GM21786 (cell line): ENCODE measurements around the gene ATXN1.

Experiments
- ATAC-seq: cut with Tn5 transposase; IDR thresholded peaks from one replicate; pipeline ENCODE4 v1.9.1; 2021; ENCODE audit not compliant: unreplicated experiment

Gene ATXN1

DNA sequence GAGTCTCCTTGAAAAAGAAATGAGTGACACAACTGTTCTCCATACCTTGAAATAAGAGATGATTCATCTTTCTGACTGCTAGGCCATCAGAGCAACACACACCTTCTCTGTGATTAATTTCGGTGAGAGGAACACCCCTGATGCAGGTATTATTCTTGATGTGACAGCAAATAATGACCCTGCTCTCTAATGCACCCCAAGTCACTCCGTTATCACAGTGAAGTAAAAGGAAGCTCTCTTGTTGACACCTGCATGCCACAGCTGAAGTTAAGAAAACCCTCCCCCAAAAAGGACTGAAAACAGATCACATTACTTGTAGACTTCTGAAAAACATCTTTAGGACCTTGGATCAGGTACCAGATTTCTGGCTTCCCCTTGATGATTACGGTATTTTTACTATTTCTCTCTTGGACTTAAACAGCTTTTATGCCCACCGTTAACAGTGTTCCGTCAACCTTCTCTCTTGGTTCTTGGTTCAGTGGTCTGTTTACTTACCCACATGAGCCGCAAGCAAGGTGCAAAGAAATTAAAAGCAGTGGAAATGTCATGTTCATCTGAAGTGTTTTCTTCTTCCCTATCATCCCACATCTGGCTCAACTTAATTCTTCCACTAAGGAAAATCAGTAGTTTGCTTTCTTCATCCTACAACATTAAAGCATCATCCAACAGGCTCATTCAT lies 273.1 kb downstream of the ATXN1 start:
- no peak for ATAC-seq

DNA sequence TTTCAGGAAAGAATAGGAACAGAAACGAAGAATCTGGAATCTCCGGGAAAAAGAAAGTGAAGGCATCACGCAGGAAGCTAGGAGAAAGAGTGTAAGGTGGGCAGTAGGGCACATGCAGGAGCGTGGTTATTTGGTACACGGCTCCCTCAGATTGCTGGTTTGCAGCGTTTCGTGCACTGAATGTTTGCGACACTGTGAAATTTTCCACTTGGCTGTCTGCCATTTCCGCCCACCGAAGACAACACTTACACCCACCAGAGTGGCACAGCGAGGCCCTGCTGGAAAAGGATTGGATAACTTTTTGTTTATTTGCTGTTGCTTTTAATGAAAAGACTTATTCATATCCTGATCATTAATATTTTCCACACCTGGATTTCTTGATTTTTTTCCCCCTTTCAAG lies 274.6 kb downstream of the ATXN1 start:
- no peak for ATAC-seq

DNA sequence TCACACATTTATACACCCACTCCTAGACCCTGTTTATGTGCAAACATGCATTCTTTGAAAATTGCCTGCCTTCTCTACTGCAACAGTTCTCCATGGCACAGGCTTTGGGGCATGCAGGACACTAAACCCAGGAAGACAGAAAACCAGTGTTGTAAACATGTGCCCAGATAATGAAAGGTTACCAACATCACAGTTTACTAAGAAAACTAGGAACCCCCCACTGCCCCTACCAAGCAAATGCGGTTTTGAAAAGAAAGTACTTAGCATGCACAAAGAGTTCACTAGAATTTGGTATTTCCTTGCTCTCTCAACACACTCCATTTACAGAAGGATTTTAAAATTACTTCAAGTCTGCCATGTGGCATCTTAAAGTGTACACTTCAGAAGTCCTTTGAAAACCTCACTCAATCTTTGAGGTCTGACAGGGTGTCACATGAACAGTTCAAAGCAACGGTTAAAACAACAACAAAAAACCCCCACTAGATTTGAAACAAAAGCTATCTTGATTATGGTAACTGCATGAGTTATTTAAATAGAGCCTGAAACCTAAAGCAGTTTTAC lies 277.9 kb downstream of the ATXN1 start:
- ATAC-seq = no peak

DNA sequence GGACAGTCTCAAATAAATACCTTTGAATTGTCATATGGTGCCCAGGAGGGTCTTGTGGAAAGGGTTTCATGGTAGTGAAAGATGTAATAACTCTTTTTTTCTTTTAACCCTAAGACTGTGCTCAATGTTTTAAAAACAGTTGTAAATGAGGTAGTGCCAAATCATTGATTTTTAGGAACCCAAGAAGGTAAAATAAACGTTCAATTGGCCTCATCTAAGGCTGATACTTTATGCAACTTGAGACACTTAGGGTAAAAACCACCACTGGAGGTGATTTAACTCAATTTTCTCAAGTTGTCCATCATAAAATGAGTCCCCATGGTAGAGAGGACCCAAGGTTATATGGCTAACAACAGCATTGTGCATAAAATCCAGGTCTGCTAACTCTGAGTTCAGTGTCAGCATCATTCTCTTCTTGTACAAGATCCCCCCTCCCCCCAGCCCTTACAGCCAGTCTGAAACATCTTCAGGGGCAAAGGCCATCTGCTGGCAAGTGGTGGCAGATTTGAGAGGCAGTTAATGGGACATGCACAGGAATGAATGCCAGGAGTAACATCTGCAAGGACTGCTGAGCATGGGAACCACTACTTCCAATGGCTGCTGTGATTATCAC lies 278.5 kb downstream of the ATXN1 start:
- no peak for ATAC-seq

DNA sequence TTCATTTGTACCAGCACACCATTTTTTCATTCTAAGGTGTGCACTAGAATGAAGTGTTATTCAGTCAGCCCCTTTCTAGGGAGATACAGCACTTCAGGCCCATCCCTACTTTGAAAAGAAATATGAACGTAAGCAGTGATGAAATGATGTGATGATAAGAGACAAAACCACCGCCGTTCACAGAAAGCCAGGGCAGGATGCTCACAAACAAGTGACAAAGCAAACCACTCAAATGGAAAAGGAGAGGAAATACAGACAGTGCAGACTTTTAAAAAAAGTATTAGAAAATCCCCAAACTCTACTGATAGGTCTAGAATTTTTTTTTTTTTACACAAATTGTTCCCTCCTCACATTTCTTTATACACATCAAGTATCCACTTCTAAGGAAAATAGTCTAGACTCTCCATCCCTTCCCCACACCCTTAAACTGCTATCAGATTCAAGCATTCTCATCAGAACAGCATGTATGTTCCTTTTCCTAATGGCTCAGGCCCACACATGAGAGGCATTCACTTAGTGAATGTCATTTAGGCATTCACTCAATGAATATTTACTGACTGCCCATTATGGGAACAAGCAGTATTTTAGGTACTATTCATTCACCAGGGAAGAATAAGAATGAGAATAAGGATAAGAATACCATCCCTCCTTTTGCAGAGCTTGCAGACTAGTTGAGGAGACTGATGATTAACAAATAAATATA lies 279.4 kb downstream of the ATXN1 start:
- ATAC-seq = no peak

DNA sequence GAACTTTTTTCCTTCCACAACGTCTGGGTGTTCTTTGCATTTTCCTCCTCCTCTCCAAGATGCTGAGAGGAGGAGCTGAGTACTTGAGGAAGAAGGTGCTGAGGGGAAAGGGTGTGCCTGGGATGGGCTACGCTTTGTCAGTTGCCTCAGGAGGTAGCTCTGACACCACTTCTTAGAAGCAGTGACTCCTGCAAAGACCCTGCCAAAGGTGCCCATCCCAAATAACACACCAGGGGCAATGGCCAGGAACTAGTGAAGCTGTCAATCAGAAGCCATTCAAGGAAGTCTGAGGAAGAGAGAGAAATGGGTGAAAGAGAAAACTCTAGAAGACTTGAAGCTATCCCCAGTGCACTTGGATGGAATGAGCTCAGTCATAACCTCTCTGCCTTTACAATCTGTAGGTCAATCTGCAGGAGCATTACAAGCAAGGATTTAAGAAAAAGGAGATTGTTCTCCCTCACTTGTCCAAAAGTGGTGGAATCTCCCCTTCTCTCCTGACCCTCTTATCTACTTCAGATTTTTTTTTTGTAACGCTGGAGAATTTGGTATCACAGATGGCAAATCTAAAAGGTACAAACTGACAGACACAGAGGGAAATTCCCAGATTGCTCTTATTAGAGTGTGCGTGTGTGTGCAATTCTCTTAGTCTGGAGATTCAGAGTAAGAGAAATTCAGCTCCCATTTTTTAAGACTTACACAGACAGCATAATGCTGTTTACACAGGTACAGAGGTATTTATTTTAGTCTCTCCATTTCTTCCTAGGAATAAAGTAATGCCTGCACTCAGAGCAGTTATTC lies 280.3 kb downstream of the ATXN1 start:
- no peak for ATAC-seq

DNA sequence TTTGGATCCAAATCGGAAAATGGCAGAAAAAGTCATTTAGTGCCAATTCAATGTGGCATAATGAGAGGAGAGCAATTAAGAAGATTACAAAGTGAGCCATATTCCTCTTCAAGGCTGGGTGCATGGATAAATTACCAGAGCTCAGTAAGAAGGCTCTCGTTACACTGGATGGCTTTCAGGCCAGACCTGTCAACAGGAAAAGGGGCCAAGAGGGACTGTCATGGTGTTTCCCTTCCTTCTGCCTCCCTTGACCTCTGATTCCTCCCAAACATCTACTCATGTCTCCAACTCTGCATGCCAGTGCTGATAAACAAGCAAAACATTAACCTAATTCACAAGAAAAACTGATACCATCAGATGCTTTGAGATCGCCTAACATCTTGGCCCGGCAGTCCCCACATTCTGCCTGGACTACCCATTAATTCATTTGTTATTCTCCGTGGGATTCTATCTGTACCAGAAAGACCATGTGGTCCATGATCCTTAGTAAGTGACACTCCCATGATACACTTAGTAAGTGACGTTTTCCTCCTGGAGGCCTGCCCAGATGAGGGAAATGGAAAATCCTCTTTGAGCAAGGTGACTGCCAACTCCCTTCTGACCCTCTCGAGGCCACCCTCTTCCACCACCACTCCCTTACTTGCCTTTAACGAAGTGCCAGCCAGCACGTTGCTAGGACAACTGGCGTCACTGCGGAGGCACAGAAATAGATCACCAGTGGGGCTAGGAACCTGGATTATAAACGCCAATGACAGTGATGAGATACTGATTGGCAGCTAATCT lies 283.7 kb downstream of the ATXN1 start:
- ATAC-seq = no peak

DNA sequence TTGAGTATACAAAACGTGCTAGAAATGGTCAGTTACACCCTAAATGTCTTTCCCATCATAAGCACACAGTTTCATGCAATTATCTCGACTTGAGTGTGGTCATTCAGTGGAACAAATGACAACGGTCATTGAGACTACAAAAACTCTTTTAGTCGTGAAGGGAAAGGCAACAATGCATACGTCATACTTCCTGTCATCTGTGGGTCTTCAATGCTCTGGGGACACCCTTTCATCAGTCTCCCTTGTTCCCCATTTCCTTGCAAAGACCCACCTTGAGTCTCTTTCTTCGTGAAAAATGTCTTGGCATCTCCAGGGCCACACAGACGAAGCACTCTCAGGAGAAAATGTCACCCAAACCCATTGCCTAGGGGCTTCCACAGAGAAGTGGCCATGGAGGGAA lies 284.4 kb downstream of the ATXN1 start:
- no peak for ATAC-seq

DNA sequence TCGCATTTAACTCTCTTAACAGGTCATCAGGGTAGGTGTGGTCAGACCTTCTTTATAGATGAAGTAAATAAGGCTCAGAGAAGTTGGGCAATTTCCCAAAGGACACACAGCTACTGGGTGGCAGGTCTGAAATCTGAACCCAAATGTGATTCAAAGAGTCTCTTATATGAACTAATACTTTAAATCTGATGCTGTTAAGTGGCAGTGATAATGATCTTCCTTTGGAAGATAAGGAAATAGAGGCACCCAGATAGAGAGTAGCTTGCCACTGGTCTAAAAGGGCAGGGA lies 285.8 kb downstream of the ATXN1 start:
- no peak for ATAC-seq

DNA sequence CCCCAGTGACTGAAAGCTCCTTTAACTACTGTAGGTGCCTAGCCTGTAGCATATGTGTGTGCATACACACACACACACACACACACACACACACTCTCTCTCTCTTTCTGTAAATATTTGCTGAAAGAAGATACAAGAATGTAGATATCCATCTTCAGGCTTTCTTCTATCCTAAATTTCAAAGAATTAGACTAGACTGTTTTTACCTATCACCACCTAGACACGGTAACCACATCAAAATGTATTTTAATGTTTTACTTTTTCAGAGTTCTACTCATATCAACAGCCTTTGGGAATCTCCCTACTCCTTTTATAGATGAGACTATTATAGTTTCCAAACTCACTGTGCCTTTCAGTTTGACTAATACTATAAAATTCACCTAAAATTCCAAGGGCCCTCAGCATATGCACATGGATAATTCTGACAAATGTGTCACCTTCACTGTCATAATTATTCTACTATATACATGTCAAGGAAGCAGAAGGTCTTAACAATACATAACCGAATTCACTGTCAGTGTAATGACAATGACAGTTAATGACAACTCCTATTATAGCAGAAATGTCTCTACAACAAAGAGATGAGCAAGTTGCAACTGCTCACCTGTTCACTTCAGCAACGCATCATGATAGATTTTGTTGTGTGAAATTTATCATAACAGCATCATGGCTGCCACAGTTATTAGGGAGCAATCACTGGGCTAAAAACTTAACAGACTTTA lies 286.3 kb downstream of the ATXN1 start:
- no peak for ATAC-seq

DNA sequence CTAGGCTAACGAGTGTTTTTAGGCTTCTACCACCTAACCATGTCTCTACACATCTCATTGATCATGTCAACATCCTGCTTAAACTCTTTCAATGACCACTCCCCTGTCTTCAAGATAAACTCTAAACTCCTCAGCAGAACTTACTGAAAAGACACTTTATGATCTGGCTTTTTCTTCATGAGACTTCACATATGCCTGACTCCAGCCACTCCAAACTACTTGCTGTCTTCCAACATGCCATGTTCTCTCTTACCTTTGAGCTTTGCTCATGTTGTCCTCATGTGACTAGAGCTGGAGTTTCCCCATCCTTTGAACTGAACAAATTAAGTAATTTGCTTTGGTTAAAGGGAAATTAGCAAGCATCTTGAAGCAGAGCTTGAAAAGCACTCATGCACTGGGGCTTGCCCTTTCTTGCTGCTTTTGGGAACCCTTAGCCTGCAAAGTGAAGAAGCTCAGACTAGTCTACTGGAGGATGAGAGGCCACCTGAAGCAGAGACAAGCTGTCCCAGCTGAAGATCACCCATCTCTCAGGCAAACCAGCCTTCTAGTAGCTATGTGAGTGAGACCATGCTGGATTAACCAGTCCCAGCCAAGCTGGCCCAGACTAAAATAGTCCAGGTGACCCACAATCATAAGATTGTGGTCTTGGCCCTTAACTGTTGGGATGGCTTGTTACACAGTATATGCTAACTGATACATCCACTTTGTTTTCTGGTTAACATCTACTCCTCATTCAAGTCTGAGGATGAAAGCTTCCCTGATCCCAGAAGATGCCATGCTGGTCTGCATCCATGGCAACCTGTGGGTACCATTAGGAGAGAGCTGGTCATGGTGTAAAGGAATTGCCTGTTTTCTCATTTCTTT lies 287.1 kb downstream of the ATXN1 start:
- ATAC-seq = no peak

DNA sequence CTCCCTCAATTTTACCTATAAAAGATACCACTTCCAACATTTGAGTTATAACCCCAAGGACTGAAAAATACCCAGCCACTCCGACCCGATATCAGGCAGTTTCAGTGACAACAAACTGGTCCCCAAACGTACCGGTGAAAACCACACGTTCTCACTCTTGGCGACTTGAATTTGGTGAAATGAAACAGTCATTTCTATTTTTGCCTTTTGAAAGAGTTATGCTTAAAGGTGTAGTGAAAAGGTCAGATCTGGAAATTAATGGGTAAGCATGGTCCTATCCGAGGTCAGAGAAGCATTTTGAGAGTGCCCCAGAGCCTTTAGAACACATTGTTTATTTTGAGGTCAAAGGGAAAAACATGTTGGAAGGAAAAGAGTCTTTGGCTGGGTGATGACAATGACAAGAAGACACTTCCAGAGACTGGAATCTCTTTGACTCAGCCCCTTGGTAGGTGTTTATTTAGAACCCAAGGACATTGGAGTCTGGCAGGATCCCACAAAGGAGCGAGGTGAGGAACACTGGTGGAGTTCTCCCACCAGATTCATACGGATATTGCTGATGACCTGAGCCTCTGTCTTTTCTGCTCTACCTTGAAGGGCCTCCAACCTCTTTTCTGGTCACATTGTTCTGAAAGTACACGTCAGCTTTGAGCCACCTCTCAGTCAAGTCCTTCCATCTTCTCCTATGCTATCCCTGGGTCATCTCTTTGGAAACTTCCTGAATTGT lies 287.9 kb downstream of the ATXN1 start:
- peak; percentile 58 for ATAC-seq

DNA sequence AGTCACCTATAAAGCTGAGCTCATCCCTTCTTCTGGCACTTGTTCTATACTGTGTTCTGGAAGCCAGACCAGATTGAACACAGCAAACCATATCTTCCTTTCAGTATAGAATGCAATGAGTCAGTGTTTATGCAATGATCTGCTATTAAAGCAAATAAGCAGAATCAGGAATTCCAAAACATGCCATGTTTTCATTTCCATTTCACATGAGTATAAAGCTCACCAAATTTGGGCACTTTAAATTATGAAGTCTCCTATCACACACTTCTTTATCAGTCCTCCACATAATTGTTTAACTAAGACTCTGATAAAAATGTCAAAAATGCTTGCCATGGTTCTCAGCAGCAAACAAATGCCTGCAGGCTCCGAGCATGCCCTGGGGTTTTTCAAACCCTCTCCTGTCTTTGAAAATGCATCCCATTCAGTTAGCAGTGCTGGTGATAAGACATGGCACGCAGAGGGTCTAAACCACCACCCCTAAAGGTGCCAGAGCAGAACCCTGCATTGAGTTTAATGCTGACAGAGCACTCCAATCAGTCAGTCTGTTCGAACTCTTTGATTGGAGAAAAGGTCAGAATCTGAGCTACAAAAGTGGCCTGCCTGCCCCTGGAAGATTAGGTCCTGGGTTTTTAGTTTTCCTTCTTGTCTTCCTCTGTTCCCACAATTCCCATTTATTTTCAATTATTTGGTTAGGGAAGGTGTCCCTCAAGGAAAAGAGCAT lies 288.8 kb downstream of the ATXN1 start:
- no peak for ATAC-seq

DNA sequence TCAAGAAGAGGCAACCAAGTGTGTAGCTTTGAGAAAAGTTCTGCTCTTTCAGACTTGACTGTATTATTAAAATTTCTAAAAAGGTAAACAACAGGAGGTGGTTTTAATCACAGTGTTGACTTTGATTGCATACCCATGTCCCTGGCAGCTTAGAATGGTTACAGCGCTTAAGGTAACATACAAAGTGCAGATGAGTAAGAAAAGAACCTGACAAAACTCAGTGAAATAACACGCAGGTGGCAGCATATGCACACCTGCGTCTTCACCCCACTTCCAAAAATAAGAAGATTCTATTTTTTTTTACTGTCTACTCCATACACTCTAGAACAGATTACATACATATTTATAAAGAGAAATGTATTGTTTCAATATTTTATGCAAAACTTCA lies 289.4 kb downstream of the ATXN1 start:
- no peak for ATAC-seq

DNA sequence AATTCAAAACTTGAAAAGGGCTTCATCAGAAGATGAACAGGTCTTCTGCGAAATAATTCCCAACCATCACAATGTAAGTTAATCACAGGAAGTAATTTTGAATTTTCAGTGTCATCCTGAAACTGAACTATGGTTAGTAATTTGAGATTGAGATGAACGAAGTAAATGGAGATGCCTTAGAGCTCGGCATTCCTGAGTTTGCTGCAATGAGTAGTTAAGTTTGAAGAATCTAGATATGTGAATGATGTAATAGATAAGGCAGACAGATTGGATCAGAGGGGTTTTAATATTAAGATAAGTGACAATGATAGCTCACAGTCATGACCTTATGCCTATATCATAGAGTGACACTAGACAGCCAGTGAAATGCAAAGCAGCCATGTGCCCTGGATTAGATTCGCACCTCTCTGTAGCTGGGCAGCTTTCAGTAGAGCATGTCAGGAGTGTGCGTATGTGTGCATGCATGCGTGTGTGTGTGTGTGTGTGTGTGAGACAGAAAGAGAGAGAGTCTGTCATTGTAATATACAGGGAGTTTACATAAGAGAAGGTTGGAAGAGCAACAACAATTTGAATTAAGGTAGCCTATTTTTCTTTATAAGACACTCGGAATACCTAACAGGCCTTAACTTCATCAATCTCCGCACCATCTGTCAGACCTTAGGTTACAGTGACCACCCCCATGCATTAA lies 289.9 kb downstream of the ATXN1 start:
- peak; percentile 57 for ATAC-seq

DNA sequence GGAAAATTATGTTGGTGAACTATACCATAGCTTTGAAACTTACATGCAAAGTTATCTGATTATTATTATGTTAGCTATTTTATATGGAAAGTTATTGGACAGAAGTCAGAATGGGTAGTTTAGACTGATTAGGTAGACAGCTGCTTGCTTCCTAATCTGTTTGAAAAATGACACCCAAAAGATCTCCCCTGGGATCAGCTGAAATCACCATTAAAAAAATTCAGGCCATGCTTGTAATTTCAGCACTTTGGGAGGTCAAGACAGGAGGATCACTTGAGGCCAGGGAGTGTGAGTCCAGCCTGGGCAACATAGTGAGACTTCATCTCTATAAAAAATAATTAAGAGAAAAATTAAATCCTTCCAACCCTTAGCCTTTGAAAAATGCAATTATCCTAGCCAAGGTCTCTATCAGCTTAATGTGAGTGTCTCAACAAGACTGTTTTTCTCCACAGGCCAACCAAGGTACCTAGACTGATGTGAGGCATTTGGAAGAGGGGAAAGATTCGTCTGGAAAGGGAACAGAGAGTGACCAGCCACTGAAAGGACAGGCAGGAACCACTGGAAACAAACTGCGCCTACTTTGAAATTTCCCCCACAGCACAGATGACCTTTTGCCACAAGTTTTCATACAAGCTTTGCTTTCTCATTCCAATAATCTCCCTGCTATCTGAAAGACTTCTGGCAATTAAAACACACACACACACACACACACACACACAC lies 290.6 kb downstream of the ATXN1 start:
- no peak for ATAC-seq
